NCI-H526 treated with DMSO at 0.1 percent for 48 hours (cell line): ENCODE measurements around the gene TFCP2L1.

Experiments used
- DNase-seq: peaks from one replicate; lab custom pipeline; 2025; lab: John Stamatoyannopoulos, UW

TFCP2L1 gene

DNA sequence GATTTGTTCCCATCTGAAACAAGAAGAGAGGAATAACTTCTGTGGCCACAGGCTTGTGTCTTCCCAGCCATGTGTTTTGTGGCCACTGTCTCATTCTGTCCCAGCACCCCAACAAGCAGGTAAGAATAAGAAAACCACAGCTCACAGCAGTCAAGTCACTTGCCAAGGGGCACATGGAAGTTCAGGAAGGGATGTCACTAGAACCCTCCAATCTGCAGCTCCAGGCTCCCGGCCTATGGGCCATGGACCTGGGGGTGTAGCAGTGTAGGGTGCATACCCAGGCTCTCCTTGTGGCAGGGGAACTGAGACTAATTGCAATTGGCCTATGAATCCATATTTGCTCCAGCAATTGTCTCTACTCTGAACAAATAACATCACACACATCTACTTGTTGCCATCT, 112.5 kb downstream of the TFCP2L1 start:
- DNase-seq: no peak

- DNase-seq: no peak
Measured at GRCh38 chr2:121171625-121172119, 113.3 kb downstream of the TFCP2L1 start.

DNA sequence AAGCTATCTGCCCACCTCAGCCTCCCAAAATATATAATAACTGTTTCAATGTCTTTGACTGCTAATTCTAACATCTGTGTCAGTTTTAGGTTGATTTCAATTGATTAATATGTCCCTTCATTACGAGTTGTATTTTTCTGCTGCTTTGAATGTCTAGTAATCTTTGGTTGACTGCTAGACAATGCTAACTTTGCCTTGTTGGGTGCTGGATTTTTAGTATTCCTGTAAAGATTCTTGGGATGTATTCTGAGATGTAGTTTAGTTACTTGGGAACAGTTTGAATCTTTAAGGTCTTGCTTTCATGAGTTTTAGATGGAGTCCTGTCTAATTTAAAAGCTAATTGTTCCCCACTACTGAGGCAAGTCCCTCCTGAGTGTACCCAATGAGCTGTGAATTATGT, 114.4 kb downstream of the TFCP2L1 start:
- DNase-seq: no peak

- DNase-seq: no peak
Measured at GRCh38 chr2:121167411-121167810, 117.6 kb downstream of the TFCP2L1 start.
